ENCODE results near the gene MTCL1. TPM values are rescaled to one million over a fixed set of nuclear protein-coding genes. Genes with fewer than 3 reads are reported as not detected.

Gene MTCL1
- total and polyA plus RNA-seq, 4 donors: 0.65 to 5.4 (median 1.4) TPM

DNA sequence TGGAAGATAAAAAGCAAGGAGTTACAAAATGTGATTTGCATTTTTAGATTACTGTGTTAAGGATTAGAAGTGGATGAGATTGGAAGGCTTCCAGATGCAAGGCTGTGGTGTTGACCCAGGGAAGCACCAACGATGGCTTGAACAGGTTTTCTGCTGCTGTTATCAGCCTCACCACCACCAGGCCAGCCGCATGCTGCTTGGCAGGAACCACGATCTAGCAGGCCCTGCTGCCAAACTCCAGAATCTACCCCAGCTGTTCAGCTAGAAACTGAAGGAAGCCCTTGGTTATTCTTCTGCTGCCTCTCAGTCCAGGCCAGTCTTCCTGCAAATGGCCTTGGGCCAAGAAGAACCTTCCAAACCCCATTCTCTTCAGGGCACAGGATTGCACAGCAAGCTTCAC lies 133.9 kb downstream of the MTCL1 start:
- DNase-seq (ENCODE audit: low spot score): no peak
- Histone ChIP-seq H3K4me1 (ENCODE audit: control insufficient read depth in 4 of 4, insufficient read depth in 4 of 4, low read length in 3 of 4) (no peaks in the 10 kb centered on the region), H3K4me3 (ENCODE audit: low read depth in 1 of 3, low read length in 3 of 3) (no peak overlapping the region), H3K27ac (ENCODE audit: low read depth in 1 of 2, low read length in 2 of 2) (no peak overlapping the region), H3K27me3 (ENCODE audit: control insufficient read depth in 4 of 4, insufficient read depth in 4 of 4, low read length in 3 of 4) (no peaks in the 10 kb centered on the region), H3K36me3 (ENCODE audit: control insufficient read depth in 4 of 4, insufficient read depth in 3 of 4, low read depth in 1 of 4, low read length in 3 of 4) (no peaks in the 10 kb centered on the region), H3K9me3 (ENCODE audit: control insufficient read depth in 4 of 4, low read length in 3 of 4) (peaks cover 3 to 10% (median 7%) of the 10 kb centered on the region in 4 donors), H3K9ac (ENCODE audit: low read depth in 1 of 2, low read length in 2 of 2) (no peak overlapping the region)
- 62% methylated on average over 3 of the region's 3 CpGs for WGBS
- TF ChIP-seq, protein P1, sequence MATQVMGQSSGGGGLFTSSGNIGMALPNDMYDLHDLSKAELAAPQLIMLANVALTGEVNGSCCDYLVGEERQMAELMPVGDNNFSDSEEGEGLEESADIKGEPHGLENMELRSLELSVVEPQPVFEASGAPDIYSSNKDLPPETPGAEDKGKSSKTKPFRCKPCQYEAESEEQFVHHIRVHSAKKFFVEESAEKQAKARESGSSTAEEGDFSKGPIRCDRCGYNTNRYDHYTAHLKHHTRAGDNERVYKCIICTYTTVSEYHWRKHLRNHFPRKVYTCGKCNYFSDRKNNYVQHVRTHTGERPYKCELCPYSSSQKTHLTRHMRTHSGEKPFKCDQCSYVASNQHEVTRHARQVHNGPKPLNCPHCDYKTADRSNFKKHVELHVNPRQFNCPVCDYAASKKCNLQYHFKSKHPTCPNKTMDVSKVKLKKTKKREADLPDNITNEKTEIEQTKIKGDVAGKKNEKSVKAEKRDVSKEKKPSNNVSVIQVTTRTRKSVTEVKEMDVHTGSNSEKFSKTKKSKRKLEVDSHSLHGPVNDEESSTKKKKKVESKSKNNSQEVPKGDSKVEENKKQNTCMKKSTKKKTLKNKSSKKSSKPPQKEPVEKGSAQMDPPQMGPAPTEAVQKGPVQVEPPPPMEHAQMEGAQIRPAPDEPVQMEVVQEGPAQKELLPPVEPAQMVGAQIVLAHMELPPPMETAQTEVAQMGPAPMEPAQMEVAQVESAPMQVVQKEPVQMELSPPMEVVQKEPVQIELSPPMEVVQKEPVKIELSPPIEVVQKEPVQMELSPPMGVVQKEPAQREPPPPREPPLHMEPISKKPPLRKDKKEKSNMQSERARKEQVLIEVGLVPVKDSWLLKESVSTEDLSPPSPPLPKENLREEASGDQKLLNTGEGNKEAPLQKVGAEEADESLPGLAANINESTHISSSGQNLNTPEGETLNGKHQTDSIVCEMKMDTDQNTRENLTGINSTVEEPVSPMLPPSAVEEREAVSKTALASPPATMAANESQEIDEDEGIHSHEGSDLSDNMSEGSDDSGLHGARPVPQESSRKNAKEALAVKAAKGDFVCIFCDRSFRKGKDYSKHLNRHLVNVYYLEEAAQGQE (IDR thresholded peaks at IDR 0.05): no peak
- TF ChIP-seq, protein P2, sequence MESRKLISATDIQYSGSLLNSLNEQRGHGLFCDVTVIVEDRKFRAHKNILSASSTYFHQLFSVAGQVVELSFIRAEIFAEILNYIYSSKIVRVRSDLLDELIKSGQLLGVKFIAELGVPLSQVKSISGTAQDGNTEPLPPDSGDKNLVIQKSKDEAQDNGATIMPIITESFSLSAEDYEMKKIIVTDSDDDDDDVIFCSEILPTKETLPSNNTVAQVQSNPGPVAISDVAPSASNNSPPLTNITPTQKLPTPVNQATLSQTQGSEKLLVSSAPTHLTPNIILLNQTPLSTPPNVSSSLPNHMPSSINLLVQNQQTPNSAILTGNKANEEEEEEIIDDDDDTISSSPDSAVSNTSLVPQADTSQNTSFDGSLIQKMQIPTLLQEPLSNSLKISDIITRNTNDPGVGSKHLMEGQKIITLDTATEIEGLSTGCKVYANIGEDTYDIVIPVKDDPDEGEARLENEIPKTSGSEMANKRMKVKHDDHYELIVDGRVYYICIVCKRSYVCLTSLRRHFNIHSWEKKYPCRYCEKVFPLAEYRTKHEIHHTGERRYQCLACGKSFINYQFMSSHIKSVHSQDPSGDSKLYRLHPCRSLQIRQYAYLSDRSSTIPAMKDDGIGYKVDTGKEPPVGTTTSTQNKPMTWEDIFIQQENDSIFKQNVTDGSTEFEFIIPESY (IDR thresholded peaks at IDR 0.05): no peak
- TF ChIP-seq JUND (IDR thresholded peaks at IDR 0.05) (no peak), HNF4G (IDR thresholded peaks at IDR 0.05) (no peak), RXRA (IDR thresholded peaks at IDR 0.05) (no peak), GABPA (IDR thresholded peaks at IDR 0.05 in 1 of 2, conservative IDR thresholded peaks at IDR 0.05 in 1 of 2) (no peak), FOXA1 (IDR thresholded peaks at IDR 0.05) (no peak), EGR1 (IDR thresholded peaks at IDR 0.05; ENCODE audit: low read depth in 2 of 2) (no peak), NR2F2 (IDR thresholded peaks at IDR 0.05) (no peak), FOXA2 (IDR thresholded peaks at IDR 0.05) (no peak), TAF1 (conservative IDR thresholded peaks at IDR 0.05) (no peak), SP1 (IDR thresholded peaks at IDR 0.05) (no peak), HNF4A (conservative IDR thresholded peaks at IDR 0.05) (no peak)
- TF ChIP-seq, protein P3, sequence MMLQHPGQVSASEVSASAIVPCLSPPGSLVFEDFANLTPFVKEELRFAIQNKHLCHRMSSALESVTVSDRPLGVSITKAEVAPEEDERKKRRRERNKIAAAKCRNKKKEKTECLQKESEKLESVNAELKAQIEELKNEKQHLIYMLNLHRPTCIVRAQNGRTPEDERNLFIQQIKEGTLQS (IDR thresholded peaks at IDR 0.05): no peak

DNA sequence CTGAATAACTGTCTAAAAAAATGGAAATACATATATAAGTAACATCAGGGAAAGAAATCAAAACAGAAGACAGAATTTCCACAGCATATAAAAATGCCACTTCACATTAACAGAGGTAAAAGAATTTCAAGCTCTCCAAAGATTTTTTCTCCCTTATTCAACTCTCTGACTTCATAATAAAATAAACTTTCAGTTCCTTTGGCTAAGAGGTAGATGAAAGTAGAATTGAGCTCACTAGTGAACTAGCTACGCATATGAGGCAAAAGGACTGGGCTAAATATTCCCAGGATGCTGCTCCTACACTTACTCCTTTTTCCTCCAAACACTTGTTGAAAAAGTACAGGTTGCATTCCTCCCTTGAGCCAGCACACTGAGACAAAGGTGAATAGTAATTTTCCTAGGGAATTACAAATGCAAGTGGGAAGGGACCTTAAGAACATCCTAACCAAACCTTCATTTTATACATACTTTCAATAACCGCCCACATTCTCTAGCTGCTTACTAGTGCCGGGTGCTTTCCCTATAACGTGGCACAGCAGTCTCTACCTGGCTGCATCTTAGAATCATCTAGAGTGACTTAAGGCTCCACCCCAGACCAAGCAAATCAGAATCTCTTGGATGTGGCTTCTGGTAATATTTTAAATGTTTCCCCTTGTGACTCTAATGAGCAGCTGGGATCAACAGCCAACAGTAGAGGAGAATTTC lies 136.6 kb downstream of the MTCL1 start:
- H3K4me3 ChIP-seq (ENCODE audit: low read depth in 1 of 3, low read length in 3 of 3): no peak overlapping the region
- H3K27ac ChIP-seq (ENCODE audit: low read depth in 1 of 2, low read length in 2 of 2): no peak overlapping the region
- no peaks in the 10 kb centered on the region for H3K27me3 ChIP-seq (ENCODE audit: control insufficient read depth in 4 of 4, insufficient read depth in 4 of 4, low read length in 3 of 4)
- no peak for DNase-seq (ENCODE audit: low spot score)
- no peaks in the 10 kb centered on the region for H3K36me3 ChIP-seq (ENCODE audit: control insufficient read depth in 4 of 4, insufficient read depth in 3 of 4, low read depth in 1 of 4, low read length in 3 of 4)
- TF ChIP-seq TAF1 (conservative IDR thresholded peaks at IDR 0.05) (no peak), FOXA1 (IDR thresholded peaks at IDR 0.05) (no peak), YY1 (IDR thresholded peaks at IDR 0.05) (no peak), FOXA2 (IDR thresholded peaks at IDR 0.05) (no peak), GABPA (IDR thresholded peaks at IDR 0.05 in 1 of 2, conservative IDR thresholded peaks at IDR 0.05 in 1 of 2) (no peak), EGR1 (IDR thresholded peaks at IDR 0.05; ENCODE audit: low read depth in 2 of 2) (no peak), NR2F2 (IDR thresholded peaks at IDR 0.05) (no peak), HNF4A (conservative IDR thresholded peaks at IDR 0.05) (no peak), JUND (IDR thresholded peaks at IDR 0.05) (no peak), RXRA (IDR thresholded peaks at IDR 0.05) (no peak), RAD21 (IDR thresholded peaks at IDR 0.05) (no peak), HNF4G (IDR thresholded peaks at IDR 0.05) (no peak)
- TF ChIP-seq, protein P4, sequence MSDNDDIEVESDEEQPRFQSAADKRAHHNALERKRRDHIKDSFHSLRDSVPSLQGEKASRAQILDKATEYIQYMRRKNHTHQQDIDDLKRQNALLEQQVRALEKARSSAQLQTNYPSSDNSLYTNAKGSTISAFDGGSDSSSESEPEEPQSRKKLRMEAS (IDR thresholded peaks at IDR 0.05): no peak
- TF ChIP-seq, protein P3 (IDR thresholded peaks at IDR 0.05): no peak
- TF ChIP-seq, protein P1 (IDR thresholded peaks at IDR 0.05): no peak
- no peaks in the 10 kb centered on the region for H3K4me1 ChIP-seq (ENCODE audit: control insufficient read depth in 4 of 4, insufficient read depth in 4 of 4, low read length in 3 of 4)
- H3K9ac ChIP-seq (ENCODE audit: low read depth in 1 of 2, low read length in 2 of 2): no peak overlapping the region
- 79% methylated on average over 4 of the region's 4 CpGs for WGBS
- H3K9me3 ChIP-seq (ENCODE audit: control insufficient read depth in 4 of 4, low read length in 3 of 4): peaks cover 2 to 8% (median 4%) of the 10 kb centered on the region in 4 donors
